H1 (cell line): ENCODE measurements around the gene PLA2G4A.

Experiments used
- CTCF ChIP-seq, 3 experiments: IDR thresholded peaks; 1 replicate in 2 of 3; 2 replicates in 1 of 3; pipeline versions ENCODE4 v1.5.1 to v1.6.1; 2011; ENCODE audit warnings: low read length in 3 of 3, mild to moderate bottlenecking in 3 of 3, inconsistent platforms in 2 of 3, low read depth in 1 of 3, moderate library complexity in 1 of 3; ENCODE audit not compliant: insufficient read depth in 1 of 3; ENCODE audit errors: control extremely low read depth in 1 of 3
- EP300 ChIP-seq, 2 experiments: IDR thresholded peaks; 1 replicate in 1 of 2; 2 replicates in 1 of 2; pipeline ENCODE4 v1.6.1; 2011 to 2012; ENCODE audit warnings: low read depth in 2 of 2, low read length in 2 of 2, mild to moderate bottlenecking in 2 of 2, borderline replicate concordance in 1 of 2, inconsistent platforms in 1 of 2, moderate library complexity in 1 of 2
- JUN ChIP-seq: IDR thresholded peaks from 2 replicates; pipeline ENCODE4 v1.6.1; 2011; ENCODE audit warnings: low read depth, mild to moderate bottlenecking, improper control_type of control experiment, low read length
- JUND ChIP-seq: IDR thresholded peaks from 2 replicates; pipeline ENCODE4 v1.6.1; 2011; ENCODE audit warnings: mild to moderate bottlenecking, improper control_type of control experiment, low read length
- POLR2A ChIP-seq, 2 experiments: IDR thresholded peaks; 1 replicate in 1 of 2; 2 replicates in 1 of 2; pipeline ENCODE4 v1.6.1; 2011; ENCODE audit warnings: low read depth in 2 of 2, low read length in 2 of 2, mild to moderate bottlenecking in 2 of 2; ENCODE audit errors: control extremely low read depth in 1 of 2
- POLR2AphosphoS5 ChIP-seq: IDR thresholded peaks from 2 replicates; pipeline ENCODE4 v1.6.1; 2011; ENCODE audit warnings: low read depth, low read length

- TF ChIP-seq POLR2A (IDR thresholded peaks at IDR 0.05; ENCODE audit: control extremely low read depth in 1 of 2, low read depth in 2 of 2, low read length in 2 of 2) (no peak), EP300 (IDR thresholded peaks at IDR 0.05; ENCODE audit: borderline replicate concordance in 1 of 2, low read depth in 2 of 2, low read length in 2 of 2) (no peak), CTCF (IDR thresholded peaks at IDR 0.05; ENCODE audit: control extremely low read depth in 1 of 3, insufficient read depth in 1 of 3, low read depth in 1 of 3, low read length in 3 of 3) (no peak), JUND (no peak), JUN (no peak), POLR2AphosphoS5 (no peak)
Observed at GRCh38 chr1:186997877-186998276, 169.1 kb downstream of the PLA2G4A start.
